ENCODE measurements around the gene SLC15A3.

DNA sequence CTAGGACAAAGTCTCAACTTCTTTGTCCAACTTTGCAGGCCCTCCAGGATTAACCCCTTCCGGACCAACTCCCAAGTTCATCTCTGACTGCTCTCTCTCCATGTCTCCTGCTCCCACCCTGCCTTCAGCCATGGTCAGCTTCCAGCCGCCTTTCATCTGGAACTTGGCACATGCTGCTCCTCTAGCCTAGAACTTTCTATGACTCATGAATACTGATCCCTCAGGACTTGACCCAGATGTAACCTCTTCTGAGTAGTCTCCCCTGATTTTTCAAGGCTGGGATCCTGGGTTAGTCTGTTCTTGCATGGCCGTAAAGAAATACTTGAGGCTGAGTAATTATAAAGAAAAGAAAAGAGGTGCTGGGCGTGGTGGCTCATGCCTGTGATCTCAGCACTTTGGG is 5.2 kb upstream of the SLC15A3 start:
- TF ChIP-seq, protein P1, sequence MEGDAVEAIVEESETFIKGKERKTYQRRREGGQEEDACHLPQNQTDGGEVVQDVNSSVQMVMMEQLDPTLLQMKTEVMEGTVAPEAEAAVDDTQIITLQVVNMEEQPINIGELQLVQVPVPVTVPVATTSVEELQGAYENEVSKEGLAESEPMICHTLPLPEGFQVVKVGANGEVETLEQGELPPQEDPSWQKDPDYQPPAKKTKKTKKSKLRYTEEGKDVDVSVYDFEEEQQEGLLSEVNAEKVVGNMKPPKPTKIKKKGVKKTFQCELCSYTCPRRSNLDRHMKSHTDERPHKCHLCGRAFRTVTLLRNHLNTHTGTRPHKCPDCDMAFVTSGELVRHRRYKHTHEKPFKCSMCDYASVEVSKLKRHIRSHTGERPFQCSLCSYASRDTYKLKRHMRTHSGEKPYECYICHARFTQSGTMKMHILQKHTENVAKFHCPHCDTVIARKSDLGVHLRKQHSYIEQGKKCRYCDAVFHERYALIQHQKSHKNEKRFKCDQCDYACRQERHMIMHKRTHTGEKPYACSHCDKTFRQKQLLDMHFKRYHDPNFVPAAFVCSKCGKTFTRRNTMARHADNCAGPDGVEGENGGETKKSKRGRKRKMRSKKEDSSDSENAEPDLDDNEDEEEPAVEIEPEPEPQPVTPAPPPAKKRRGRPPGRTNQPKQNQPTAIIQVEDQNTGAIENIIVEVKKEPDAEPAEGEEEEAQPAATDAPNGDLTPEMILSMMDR (conservative IDR thresholded peaks at IDR 0.05) = no peak
- TF ChIP-seq ZFX (IDR thresholded peaks at IDR 0.05) = no peak

All from C4-2B (cell line).